Stimulated activated CD8-positive, alpha-beta memory T cell treated with anti-CD3 and anti-CD28 coated beads, Interleukin-15, amount 100 ng/mL, for 4 hours (primary cell): Measurements from ENCODE around the gene CYP4F2.
"Not testable (repeated sequence)": the region's sequence is repeated elsewhere in the genome, so short reads cannot be mapped to it uniquely, and the experiment has no call there.

Source experiments
- DNase-seq, 2 donors: peaks; one replicate each; pipeline ENCODE4 v3.0.0-alpha.2; 2020; ENCODE audit warnings: low read depth in 2 of 2

Gene CYP4F2

GRCh38 chr19:15897738-15898276 is at the start of gene CYP4F2:
TSS of gene CYP4F2 (minus strand) at chr19:15898074. CDS start at chr19:15897611, 463 bp downstream.
- DNase-seq = no peak

- no peak for DNase-seq
Observed at GRCh38 chr19:15945301-15945700, 47.4 kb upstream of the CYP4F2 start.

GRCh38 chr19:15944401-15944800 is 46.5 kb upstream of the CYP4F2 start:
- DNase-seq = no peak

DNA sequence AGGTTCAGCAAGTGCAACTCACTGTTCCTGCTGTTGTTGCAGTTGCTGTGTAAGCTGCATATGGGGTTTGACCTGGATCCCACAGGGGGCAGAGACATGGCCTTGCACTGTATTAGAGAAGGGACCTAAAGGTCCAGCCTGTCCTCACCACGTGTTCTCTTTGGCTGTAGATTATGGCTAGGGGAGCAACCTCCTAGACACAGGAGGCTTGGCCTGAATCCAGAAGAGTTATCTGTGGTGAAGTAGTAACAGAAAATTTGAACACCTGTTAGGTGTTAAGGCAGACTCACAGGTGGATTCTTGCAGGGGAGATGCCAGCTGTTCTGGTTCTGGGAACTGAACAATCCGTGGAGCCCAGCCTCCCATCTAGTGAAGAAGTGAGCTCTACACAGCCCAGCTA is 39.9 kb upstream of the CYP4F2 start:
- DNase-seq = no peak

DNA sequence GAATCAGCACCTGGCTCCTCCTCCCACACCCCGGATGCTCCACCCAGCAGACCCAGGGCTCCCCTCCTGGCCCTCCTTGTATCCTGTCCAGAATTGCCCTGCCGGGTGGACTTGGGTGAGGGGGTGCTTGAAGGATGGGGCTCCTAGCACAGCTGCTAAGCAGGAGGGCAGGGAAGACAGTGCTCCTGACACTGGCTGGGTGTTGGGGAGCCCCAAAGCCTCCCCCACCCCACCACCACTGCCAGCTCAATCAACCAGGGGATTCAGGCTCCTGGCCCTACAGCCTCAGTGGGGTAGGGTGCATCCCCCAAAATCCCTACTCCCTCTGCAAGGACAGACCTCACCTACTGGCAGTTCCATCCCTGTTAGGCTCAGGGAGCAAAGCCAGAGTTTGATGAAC is 39.1 kb upstream of the CYP4F2 start:
- no peak for DNase-seq

DNA sequence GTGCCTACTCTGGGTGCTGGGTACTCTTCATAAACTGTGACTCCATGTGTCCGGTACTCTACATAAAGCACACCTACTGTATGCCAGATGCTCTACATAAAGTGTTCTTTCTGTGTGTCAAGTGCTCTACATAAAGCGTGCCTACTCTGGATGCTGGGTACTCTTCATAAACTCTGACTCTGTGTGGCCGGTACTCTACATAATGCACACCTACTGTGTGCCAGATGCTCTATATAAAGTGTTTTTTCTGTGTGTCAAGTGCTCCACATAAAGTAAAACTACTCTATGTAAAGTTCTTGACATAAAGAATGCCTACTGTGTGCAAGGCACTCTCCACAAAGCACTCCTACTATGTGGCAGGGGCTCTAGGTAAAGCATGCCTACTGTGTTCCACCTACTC is 38.3 kb upstream of the CYP4F2 start:
- no peak for DNase-seq

GRCh38 chr19:15935167-15935702 is 37.4 kb upstream of the CYP4F2 start:
- DNase-seq = no peak

- no peak for DNase-seq
Observed at GRCh38 chr19:15934332-15935078, 36.6 kb upstream of the CYP4F2 start, which contains the start of gene CYP4F11. TSS of gene CYP4F11 (minus strand) at chr19:15934529. CDS start at chr19:15934408, 121 bp downstream.

GRCh38 chr19:15933761-15934331 is 36.0 kb upstream of the CYP4F2 start:
- not testable (repeated sequence) for DNase-seq

DNA sequence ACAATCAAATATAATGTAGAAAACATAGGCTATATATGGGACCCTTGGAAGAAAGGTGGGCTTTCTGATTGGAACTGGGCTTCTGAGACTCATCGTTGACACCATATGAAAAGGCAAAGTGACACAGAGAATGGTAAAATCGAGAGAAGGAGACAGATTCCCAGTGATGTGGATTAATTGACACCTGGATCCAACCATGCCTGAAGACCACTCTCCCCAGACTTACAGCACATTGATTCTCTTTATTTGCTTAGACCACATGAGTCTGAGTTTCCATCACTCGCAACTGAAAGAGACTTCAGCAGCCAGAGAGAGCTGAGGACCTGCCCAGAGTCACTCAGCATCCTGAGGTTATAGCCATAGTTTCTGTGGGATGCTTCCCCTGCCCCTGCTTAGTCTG is 30.4 kb upstream of the CYP4F2 start:
- no peak for DNase-seq

DNA sequence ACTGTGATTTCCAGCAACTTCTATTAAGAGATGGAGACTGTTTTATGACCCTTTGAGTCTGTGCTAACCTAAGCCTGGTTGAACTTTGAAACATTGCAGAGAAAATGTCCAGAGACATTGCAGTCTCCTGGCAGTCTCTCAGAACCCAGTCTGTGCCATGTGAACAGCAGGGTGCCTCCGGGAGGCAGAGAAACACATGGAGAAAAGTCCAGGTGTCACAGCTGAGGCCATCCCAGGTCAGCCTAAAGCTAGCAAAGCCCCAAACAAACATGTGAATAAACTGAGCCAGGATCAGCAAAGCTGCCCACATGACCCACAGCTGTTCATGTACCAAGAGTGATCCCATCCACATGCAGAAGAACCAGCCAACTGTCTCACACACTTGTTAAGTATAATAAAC is 28.6 kb upstream of the CYP4F2 start:
- DNase-seq = no peak

GRCh38 chr19:15923702-15924101 is 25.8 kb upstream of the CYP4F2 start:
- DNase-seq = no peak

DNA sequence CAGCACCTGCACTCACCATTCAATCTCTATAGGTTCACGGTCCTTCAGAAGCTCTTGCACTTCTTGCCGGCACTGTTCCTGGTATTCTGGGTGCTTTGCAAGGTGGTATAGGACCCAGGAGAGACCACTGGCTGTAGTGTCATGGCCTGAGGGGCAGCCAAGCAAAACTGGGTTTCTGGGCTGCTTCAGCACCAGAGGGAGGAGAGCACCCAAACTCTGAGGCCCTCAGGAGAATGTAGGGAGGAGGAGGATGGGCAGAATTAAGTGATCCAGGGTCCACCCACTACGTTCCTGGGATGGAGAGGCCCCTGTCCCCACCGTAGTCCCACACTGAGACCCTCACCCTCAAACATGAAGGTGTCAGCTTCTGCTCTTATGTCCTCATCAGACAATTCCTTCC is 24.1 kb upstream of the CYP4F2 start:
- DNase-seq = no peak

DNA sequence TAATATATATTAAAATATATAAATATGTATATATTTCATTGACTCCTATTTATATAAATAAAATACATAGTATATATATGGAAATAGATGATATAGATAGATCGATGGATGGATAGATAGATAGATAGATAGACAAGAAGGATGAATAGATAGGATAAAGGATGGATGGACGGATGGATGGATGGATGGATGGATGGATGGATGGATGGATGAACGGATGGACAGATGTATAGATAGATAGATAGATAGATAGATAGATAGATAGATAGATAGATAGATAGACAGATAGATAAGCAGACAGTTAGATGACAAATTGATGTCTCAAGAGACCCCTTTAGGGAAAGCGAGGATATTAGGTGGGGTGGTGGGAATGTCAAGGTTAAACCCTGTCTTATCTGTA is 21.4 kb upstream of the CYP4F2 start:
- no peak for DNase-seq

- DNase-seq = no peak
Observed at GRCh38 chr19:15915109-15915508, 17.2 kb upstream of the CYP4F2 start.

- DNase-seq = no peak
Observed at GRCh38 chr19:15913830-15914229, 16.0 kb upstream of the CYP4F2 start.

DNA sequence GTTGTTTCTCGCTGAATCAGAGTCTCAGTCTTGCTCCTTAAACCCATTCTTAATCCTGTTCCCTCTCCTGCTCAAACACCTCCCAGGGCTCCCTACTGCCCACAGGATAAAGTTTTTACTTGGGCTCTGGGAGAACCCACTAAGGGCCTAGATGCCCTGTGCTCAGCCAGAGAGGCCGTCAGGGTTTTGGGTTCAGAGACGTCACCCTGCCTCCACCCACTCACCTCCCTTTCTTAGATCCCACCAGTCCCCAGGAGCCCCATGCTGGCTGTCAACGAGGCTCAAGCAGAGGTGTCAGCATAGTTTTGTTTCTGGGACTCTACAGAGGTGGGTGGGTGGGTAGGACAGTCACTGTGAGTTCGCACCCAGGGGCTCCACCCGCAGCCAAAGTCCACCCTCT is 15.5 kb upstream of the CYP4F2 start:
- no peak for DNase-seq

DNA sequence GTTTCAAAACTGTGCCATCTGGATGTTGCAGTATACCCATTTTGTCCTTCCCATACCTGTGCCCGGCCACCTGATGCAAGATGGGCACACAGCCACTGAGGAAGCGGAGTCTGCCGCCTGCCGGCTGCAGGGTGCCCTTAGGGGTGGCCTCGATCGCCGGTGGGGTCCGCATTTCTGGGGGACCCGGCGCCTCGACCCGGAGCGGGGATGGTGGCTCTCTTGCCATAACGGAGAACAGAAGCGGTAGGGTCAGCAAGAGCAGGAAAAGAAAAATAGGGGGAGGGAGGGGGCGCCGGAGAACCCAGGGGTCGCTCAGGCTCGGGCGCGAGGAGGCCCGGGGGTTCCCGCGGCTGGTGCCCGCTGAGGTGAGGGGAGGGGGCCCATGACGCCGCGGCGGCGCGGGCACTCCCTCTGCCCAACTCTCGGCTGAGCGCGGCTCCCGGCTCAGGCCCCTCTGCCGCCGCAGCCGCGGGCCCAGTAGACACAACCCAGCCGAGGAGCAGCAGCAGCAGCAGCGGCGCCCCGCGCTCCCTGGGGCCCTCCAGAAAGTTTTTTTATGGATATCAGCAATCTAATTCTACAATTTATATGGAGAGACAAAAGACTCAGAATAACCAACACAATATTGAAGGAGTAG is 13.8 kb upstream of the CYP4F2 start:
- no peak for DNase-seq

DNA sequence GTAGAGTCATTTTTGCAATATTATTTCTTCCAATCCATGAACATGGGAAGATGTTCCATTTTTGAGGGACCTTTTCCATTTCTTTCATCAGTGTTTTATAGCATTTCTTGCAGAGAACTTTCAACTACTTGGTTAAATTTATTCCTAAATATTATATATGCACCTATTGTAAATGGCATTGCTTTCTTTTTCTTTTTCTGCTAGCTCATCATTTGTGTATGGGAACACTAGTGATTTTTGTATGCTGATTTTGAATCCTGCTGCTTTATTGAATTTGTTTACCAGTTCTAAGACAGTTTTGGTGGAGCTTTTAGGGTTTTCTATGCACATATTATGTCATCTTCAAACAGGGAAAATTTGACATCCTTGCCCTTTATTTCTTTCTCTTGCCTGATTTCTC is 7.2 kb upstream of the CYP4F2 start:
- no peak for DNase-seq

DNA sequence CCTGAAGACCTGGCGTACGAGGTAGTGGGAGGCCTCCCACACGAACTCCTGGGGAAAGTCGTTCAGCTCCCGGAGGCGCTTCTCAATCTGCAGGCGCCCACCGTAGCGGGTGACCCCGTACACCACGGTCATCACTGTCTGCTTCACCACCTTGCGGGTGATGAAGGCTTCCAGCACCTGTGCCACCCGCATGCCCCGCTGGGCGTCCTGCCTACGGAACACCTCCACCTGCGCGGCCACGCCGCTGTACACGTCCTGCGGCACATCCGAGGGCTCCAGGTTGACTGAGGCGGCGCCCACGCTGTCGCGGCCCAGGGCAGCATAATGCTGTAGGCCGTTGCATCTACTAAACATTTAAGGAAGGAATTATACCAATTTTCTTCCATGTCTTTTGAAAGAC is 5.0 kb upstream of the CYP4F2 start:
- DNase-seq = not testable (repeated sequence)

- no peak for DNase-seq
Observed at GRCh38 chr19:15902254-15902653, 4.4 kb upstream of the CYP4F2 start.

GRCh38 chr19:15900504-15900903 is 2.6 kb upstream of the CYP4F2 start:
- no peak for DNase-seq

DNA sequence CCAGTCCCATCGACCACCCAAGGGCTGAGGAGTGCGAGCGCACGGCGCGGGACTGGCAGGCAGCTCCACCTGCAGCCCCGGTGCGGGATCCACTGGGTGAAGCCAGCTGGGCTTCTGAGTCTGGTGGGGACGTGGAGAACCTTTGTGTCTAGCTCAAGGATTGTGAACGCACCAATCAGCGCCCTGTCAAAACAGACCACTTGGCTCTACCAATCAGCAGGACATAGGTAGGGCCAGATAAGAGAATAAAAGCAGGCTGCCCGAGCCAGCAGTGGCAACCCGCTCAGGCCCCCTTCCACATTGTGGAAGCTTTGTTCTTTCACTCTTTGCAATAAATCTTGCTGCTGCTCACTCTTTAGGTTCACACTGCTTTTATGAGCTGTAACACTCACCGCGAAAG is 2.2 kb upstream of the CYP4F2 start:
- not testable (repeated sequence) for DNase-seq
